Pericardium fibroblast (primary cell): ENCODE measurements around the gene SLC1A3. TPM values are rescaled to one million over a fixed set of nuclear protein-coding genes. Genes with fewer than 3 reads are reported as not detected.

Source experiments
- total RNA-seq: library from RNA; depleted of rRNA; stranded (reverse); fragments of >200 nt; gene quantifications from 2 replicates; pipeline ENCODE4 v1.2.3, GENCODE V29; 2015

Gene SLC1A3
- total RNA-seq: 1.5 and 18.7 TPM in 2 replicates

DNA sequence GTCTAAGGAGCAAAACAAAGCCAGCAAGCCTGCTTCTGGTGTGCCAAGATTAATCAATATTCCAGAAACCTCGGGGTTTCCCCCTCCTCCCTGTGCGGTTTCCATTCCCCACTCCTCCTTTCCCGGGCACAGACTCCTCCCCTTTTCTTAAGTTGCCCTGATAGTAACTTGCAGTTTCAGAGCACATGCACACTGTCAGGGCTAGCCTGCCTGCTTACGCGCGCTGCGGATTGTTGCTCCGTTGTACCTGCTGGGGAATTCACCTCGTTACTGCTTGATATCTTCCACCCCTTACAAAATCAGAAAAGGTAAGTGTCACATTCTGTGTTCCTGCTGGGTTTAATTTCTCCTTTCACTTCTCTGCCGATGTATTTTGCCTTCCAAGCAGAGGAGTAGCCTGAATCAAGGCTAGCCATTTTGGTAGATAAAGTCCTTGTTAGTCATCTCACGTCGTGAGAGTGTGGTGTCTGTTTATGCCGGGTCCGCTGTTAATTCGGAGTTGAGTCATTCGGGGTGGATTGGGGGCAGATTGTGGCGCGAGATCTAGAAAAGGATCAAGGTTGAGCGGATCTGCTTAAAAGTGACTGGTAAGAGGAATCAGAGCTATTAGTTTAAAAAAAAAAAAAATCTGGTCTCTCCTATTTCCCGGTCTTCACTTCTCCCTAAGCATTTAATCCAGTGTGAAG is at the start of gene SLC1A3:
Gene SLC1A3 (plus strand): TSS at position 179 of the 686 bp plus-strand sequence. CDS start 1,818 bp downstream, outside the sequence.

